SW 1271 (cell line): ENCODE results near the gene NVL.
"Not testable (repeated sequence)": the region's sequence is repeated elsewhere in the genome, so short reads cannot be mapped to it uniquely, and the experiment has no call there.

Experiments used
- DNase-seq, 2 experiments: peaks; one replicate each; lab custom pipeline; 2025; lab: John Stamatoyannopoulos, UW

The NVL gene

DNA sequence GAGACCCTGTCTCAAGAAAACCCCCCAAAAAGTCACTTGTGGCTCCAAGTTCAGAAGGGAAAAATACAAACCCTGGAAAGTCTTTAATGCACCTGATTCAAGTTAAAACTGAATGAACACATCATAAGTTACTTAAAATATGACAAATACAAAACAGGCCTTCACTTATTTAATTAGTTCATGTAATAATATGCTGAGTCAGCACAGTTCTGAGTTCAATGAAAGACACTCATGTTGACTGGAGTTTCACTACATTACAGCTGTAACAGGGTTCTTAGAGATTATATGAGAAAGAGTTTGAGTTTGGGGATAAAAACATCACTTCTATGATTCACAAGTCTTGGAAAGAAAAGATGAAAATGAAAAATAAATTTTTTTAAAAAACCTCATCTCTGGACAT lies 96.0 kb downstream of the NVL start:
- DNase-seq: no peak

DNA sequence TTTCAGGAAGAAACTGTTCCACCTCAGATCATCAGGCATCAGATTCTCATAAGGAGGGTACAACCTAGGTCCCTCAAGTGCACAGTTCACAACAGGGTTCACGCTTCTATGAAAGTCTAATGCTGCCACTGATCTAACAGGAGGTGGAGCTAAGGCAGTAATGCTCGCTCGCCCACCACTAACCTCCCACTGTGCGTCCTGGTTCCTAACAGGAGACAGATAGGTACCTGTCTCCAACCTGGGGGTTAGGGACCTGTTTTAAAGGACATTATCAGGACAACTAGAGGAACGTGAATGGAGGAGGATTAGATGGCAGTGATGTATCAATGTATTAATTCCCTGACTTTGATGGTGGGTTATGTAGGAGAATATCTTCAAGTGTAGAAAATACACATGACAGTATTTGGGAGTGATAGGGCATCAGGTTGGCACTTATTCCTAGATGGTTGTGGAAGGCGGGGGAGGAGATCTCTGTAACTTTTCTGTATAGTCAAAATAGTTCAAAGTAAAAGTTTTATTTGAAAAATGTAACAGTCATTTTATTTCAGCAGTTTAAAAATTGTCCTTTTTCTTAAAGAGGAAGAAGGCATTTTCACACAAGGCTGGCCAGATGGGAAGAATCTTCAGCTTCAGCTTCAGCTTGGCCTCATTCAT lies 103.0 kb downstream of the NVL start:
- no peak for DNase-seq

DNA sequence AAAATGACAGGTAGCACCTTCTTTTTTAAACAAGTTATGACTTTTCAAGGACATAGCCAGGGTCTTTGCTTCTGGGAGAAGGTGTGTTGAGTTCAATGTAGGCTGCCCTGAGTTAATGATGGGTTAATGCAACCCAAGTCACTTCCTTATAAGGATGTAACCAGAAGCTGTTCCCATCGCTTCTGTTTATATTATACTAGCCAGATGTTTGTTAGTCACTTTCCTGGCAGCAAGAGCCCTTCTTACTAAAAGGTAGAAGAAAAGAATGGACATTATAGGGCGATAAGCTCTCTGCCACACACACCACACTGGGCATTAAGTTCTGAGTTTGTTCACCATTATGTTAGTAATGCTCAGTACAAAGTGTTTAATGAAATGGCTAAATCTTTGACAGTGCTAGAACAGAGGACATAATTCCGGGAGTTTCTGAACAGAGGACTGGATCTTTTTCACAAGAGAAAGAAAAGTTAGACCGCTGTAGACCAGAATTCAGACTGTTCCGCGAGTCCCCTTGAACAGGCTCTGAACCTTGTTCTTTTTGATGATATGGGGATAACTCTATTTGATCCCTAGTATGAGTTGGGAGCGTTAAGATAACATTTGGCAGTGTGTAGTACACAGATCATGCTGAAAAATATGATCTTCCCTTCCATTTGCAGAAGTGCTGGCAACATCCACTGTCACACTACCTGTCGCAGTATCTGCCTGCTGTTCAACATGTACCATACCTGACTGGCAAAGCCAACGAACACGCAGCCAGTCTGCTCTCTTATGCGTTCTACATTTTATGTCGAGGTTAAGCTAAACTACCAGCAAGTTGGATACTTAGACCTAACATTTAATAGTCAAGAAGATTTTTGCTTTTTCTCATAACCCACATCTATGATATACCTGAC lies 105.9 kb downstream of the NVL start:
- peak in 1 of 2 experiments; percentile 7 for DNase-seq

DNA sequence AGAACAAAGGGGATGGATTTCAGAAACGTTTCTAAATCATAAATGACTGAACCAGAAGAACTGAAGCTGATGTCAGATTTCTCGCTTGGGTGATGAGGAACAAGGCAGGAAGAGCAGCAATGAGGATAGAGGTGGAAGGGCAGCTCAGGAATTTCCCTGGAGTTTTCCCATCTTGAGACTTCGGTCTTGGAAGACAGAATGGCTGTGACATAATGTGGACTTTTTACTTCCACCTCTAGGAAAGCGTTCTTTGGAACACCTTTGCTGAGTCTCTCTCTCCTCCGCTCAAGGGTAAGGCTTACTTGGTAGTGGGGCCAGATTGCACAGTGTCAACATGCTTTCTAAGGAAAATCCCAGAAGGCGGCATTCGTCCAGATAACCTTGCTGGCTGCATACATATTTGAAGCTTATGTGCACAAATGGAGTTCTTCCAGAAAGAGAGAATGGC lies 110.3 kb downstream of the NVL start:
- no peak for DNase-seq

DNA sequence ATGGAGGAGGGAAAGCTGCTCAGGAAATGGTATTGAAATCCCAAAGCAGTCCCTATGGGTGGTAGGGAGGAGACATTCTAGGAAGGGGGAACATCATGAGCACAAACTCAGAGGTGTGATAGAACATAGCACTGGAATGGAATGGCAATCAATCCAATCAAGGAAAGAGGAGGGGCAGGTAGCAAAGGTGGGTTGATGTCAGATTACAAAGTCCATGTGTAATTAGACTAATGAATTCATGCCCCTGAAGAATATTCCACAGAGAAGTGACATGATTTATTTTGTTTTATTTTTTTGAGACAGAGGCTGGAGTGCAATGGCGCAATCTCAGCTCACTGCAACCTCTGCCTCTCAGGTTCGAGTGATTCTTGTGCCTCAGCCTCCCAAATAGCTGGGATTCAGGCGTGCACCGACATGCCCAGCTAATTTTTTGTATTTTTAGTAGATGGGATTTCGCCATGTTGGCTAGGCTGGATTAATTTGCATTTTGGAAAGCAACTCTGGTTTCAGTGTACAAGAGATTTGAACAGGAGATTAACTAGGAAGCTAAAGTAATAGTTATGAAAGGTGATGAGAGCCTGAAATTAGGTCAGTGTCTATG lies 110.9 kb downstream of the NVL start:
- no peak for DNase-seq

DNA sequence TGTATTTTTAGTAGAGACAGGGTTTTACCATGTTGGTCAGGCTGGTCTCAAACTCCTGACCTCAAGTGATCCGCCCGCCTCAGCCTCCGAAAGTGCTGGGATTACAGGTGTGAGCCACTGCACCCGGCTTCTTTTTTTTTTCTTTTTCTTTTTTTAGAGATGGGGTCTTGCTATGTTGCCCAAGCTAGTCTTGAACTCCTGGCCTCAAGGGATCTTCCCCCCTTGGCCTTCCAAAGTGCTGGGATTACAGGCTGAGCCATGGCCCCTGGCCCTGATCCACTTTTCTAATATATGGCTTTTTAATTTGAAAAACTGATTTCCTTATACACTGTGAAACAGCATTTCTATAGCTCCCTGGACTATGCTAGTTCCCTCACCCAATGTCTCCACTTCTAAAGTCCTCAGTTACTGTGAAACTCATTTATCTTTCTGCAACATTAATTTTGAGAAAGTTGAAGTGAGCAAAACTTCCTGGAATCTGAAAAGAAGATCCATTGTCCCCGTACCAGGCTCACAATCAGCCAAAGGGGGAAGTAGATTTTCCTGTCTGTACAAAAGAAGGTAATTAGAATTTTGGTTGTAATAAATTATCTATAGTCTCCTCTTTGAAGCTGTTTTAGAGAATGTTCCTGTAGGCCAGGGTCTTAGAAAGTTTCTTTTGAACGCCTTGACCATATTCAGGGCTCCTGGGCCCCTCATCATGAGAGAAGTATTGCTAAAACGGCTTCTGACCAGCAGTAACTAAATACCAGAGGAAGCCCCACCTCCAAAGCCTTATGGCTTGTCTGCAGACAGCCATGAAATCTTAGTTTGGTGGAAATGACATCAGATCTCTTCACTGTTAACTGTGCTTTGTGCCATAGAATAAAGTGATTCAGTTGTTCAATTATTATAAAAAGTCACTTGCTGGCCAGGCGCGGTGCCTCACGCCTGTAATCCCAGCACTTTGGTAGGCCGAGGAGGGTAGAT lies 112.0 kb downstream of the NVL start:
- DNase-seq: no peak

DNA sequence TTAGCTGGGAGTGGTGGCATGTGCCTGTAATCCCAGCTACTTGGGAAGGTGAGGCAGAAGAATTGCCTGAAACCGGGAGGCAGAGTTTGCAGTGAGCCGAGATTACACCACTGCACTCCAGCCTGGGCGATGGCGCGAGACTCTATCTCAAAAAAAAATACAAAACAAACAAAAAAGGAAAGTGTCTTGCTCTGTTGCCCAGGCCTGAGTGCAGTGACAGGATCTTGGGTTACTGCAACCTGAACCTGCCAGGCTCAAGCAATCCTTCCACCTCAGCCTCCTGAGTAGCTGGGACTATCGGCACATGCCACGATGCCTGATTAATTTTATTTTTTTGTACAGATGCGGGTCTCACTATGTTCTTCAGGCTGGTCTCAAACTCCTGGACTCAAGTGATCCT lies 113.6 kb downstream of the NVL start:
- DNase-seq: no peak

DNA sequence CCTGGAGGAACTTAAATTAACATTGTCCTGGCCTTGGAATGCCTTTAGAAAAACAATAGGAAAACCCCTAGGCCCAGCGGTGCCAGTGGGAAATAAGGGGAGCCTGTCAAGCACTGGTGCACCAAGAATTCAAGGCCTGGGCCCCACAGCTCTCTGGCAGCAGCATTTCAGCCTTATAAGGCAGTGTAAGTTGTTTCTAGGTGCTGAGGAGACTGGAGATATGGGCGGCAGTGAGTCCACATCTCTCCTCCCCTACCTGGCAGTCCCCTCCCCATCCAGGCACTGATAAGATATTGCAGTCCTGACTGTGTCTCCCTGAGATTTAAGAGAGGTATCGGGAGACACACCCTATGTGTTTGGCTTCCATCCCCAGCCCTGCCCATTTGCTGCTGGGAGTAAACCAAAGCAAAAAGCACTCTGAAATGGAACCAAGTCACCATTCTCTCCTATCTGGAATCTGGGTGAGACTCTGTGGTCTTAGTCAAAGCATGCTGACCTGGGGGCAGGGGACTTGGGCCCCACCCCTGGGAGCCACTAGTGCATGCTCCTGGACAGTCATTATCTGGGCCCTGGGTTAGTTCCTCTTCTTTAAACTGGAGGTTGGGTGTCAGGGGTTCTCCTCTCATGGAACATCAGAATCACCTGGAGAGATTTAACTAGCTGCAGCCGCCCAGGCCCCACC lies 116.4 kb downstream of the NVL start:
- no peak for DNase-seq

DNA sequence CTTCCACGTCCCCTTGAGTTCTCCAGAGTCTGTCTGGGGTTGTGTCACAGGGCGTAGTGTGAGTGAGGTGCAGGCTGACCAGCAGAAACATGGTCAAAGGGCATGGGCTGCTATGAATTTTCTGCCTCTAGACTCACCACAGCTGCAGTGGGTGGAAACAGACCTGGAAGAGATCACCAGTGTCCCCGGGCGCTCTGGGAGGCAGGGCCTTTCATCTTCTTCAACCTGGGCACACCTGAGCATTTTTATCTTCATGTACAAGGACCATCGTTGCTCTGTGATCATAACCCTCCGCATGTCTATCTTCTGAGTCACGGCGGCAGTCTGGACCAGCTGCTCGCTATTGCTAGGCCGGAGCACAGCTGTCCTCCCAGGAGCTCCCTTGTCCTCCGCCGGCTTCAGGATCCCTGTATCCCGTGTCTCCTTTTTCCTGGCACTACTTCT lies 117.3 kb downstream of the NVL start:
- no peak for DNase-seq

DNA sequence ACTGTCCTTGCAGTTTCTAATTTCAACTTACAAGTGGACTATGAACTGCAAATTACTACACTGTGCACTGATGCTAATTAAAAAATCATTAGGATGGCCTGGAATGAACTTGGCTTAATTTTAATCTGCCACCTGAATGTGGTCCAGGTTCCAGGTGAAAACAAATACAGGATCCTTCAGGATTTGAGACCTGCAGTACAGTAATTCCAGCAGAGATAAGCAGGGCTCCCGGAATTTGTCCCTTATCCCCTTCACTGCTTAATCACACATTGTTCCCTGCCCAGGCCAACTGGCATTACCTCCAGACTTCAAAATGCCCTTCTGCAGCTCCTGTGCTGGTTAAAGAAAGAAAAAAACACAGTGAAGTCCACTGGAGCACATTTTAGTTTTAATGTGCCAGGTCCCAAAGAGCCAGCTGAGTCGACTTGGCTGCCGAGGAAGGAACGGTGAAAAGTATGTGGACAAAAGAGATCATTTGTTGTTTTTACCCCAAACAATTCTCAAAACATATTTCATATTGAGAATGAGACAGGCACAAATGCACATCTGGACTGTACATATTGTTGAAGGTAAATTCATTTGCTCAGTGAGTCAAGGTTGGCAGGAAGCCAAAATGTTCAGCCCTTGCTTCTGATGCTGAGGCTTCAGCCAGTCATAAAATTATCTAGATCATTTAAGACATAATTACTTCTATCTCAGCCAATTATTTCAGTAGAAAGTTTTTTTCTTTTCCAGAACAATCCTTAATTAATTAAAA lies 118.6 kb downstream of the NVL start:
- DNase-seq: no peak

DNA sequence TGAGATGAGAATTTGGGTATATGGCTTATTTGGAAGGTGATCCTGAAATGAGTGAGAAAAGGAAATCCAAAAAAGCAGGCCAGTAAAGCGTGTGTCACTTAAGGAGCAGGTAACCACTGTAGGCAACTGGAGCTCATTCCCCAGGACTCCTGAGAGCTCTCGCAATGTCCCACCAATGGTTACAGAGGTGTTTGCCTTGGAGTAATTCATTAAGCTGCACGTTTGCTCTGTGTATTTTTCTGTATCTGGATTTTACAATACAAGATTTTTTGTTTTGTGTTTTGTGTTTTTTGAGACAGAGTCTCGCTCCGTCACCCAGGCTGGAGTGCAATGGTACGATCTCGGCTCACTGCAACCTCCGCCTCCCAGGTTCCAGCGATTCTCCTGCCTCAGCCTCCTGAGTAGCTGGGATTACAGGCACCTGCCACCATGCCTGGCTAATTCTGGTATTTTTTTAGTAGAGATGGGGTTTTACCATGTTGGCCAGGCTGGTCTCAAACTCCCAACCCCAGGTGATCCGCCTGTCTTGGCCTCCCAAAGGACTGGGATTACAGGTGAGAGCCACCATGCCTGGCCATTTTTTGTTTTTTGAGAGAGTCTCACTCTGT lies 123.9 kb downstream of the NVL start:
- DNase-seq: not testable (repeated sequence)

DNA sequence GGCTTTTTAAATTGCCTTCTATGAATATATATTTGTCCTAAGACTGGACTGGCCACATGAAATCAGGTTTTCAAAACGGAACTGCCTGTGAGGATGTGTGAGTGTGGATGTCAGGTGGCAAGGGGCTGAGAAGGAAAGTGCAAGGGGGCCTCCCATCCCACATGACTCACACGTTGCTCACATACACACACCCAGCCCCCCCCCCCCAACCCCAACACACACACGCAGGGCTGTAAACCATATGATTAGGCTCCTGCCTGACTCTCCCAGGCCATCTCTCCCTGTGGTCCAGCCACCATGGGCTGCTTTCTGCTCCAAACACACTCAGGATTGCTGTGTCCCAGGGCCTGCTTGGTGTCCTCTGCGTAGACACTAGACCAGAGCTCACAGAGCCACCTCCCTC lies 124.5 kb downstream of the NVL start:
- DNase-seq: no peak

DNA sequence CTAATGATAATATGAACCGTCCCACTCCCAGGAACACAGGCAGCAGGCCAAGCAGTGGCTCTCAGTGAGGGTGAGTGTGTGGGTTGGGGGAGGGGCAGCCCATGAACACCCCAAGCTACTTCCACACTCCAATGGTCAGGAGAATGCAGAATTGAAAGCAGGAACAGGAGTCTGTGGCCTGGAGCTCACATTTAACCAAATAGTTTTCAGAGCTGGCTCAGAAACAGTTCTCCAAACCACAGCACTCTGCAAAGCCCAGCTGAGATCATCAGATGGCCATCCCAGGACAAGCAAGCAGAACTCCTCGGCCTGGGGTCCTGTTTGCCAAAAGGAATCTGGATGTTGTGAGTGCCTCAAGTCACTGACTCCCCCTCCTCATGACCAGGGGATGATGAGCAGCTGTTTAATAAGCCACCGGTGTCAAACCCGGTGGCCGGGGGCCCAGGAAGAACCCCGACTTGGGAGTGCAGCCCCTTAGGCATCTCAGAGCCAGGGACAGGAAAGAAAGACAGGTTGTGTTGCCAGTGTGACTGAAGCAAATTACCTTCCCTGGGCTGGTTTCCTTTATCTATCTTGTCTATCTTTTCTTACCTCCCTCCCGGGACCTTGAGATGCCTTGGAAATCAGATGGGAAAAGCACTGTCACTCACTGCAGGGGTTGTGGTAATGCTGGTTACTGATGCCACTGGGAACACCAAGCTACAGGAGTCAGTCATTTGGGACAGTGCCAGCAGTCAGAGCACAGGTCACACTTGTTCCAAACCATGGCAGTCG lies 126.5 kb downstream of the NVL start:
- DNase-seq: no peak

DNA sequence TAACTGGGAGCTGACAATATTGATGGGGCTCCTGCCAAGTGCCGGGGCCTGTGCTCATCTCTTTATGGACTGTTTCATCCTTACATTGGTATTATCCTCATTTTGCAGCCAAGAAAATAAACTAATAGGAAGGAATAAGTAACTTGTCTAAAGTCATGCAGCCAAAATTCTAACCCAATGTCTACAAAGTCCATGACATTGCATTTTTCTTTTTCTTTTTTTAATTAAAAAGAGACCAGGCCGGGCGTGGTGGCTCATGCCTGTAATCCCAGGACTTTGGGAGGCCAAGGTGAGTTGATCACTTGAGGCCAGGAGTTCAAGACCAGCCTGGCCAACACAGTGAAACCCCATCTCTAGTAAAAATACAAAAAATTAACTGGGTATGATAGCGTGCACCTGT lies 128.1 kb downstream of the NVL start:
- DNase-seq: no peak

DNA sequence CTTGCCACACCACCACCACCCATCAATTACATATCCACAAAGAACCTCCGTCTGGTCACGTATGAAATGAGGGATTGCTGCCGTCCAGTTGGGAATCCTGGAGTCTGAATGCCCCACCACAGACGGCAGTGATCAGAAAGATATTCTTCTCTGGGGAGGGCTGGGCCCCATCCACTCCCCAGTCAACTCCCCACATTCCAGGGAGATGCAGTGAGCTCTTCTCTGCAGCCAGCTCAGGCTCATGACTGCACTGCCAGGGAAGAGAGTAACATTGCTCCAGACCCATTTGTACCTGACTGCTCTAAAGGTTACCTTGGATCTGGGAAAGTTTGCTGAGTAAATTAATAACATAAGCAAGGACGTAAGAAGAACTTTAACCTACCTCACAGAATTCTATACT lies 128.6 kb downstream of the NVL start:
- no peak for DNase-seq

DNA sequence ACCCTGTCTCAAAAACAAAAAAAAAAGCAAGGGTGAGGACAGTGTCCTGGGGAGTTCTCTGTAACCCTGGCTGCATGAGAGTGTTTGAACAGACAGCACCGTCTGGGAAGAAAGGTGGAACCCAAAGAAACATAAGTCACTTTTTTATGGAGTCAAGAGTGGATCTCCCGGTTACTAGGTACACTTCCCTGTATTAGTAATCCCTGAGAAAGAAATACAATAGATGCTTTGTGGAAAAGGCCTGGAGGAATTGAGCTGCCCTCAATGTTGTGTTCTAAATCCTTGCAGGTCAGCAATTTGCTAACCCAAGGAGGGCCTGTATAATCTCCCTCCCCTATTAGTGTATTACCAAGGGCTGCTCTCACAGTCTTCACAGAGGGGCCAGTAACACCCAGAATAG lies 130.3 kb downstream of the NVL start:
- DNase-seq: no peak

DNA sequence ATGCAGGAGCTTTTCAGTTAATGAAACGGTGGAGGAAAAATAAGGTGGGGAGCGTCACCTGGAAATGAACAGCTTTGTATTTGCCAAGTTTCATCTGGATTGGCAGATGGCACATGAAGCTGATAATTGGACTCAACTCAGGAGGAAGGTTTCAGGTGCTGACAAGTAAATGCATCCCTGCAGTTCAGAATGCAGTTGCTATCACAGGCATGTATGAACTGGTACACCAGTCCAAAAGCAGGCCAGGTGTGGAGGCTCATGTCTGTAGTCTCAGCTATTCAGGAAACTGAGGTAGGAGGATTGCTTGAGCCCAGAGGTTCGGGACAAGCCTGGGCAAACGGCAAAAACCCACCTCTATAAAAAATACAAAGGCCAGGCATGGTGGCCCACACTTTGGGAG lies 131.4 kb downstream of the NVL start:
- no peak for DNase-seq

DNA sequence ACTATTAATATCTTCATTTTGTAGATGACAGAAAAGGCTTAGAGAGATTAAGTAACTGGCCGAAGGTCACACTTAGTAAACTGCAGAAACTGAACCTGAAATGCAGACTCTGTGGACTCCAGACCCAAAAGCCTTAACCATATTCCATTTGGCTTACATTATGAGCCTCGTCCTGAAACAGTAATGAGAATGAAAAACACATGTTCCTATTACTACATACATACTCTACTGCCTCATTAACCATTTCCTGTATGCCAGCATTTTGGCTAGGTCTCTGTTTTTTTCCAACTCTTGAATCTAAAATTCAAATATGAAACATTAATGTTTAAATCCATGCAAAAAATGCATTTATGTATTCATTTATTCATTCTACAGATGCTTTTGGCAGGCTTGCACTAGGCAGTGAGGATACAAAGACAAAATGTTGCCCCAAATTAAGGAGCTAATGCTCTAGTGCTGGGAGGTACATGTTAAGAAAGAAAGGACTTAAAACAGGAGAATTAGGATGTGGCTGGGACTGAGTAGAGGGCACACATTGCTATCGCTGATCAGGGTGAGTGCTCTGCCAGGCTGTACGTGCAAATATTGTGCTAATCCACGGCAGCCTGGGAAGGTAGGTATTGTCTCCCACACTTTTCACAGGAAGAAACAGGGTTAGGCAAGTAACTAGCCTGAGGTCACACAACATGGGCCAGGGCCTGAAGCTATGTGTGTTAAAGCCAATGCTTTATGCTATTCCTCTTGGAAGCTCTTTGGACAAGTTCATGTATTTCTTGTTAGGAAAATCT lies 133.0 kb downstream of the NVL start:
- no peak for DNase-seq
